GM19324 (cell line): ENCODE data around the gene GTF3C5.
"Not testable (repeated sequence)": the region's sequence is repeated elsewhere in the genome, so short reads cannot be mapped to it uniquely, and the experiment has no call there.

ENCODE experiments used
- ATAC-seq: cut with Tn5 transposase; IDR thresholded peaks from one replicate; pipeline ENCODE4 v1.9.1; 2021; ENCODE audit warnings: mild to moderate bottlenecking, moderate library complexity; ENCODE audit not compliant: unreplicated experiment, low FRiP score

GTF3C5 gene, protein sequence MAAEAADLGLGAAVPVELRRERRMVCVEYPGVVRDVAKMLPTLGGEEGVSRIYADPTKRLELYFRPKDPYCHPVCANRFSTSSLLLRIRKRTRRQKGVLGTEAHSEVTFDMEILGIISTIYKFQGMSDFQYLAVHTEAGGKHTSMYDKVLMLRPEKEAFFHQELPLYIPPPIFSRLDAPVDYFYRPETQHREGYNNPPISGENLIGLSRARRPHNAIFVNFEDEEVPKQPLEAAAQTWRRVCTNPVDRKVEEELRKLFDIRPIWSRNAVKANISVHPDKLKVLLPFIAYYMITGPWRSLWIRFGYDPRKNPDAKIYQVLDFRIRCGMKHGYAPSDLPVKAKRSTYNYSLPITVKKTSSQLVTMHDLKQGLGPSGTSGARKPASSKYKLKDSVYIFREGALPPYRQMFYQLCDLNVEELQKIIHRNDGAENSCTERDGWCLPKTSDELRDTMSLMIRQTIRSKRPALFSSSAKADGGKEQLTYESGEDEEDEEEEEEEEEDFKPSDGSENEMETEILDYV

GRCh38 chr9:133030317-133031129 is at the start of gene GTF3C5:
Gene GTF3C5, plus strand, starts transcription at chr9:133030997. Its CDS starts 15 bp downstream, at chr9:133031012.
- peak; percentile 93 for ATAC-seq

GRCh38 chr9:132982458-132982857 is 48.3 kb upstream of the GTF3C5 start:
- ATAC-seq: no peak

DNA sequence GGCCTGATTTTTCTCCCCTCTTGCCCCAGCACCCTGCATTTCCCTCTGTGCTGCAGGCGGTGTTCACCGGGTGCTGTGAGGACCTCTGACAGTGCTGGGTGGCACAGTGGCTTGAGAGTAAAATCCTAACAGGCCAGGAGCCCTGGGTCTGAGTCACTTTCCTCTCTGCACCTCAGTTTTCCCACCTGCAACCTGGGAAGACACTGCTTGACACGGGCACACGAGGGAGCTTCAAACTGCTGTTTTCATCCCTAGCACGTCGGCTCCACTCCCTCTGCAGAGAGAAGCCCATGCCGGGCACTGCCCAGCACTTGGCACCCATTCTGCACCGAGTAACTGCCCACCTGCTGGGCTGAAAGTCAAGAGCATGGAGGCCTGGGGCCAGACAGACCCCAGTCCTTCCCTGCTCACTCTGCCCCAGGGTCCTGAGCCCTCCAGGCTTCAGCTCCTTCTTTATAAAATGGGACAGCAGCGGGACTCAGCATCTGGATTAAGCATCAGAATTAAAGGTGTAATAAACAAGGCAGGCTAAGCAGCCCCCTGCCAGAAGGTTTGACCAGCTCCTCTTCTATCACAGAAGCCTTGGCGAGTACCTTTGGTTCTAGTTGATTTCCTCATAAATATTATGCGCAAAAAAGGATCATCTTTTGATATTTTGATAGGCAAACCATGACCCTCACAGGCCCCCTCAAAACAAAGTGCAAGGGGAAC is 47.2 kb upstream of the GTF3C5 start:
- ATAC-seq: no peak

DNA sequence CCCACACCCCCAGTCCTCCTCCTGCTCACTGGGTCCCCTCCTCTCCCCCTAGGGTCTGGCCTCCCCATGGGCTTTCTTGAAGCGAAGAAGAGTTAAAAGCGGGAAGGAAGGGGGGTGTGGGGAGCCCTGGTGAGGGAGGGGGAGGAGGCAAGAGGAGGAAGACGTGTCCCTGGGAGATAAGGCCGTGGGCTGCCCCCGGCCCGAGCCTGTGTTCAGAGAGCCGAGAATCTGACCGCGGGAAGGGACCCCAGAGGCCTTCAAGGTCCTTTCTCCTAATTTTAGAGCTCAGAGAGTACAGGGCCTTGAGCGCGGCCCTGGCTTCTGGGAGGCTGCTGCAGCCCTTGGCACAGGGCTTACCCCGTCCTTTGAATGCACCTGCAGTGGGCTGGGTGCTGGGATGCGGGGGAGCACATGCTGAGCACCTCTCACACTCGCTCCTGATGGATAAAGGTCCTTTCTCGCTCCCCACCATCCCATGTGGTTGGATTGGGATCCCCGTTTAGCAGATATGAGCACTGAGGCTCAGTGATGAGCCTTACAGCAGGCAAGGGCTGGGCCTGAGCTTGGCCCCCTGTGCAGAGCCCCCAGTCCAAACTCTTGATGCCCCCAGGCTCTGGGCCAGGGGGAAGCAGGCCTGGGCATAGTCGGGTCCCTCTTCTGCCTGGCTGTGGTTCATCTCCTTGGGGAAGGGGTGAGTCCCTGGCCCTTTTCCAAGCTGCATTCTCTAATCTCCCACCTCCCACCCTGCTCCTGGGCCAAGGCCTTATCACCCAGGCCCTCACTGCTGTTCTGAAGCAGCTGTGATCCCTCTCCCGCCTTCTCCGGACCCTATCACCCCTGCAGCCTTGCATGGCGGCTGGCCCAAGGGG is 46.4 kb upstream of the GTF3C5 start:
- no peak for ATAC-seq

- no peak for ATAC-seq
These were observed 45.8 kb upstream of the GTF3C5 start for GRCh38 chr9:132985071-132985350.

DNA sequence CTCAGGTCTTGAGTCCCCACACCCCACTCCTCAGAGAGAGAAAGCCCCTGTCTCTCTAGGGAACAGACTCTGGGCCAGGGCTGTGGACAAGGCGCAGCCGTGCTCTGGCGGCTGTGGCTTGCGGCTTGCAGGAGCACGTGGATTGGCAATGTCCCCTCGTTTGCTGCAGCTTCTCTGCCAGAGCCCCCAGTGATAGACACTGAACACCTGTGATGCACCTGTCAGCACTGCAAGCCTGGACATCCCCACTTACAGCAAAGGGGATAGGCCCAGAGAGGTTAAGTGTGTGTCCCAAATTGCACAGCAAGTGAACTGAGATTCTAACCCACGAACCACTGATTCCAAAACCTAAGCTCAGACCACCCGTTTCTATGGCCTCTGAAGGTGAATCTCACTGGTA is 45.3 kb upstream of the GTF3C5 start:
- no peak for ATAC-seq

GRCh38 chr9:132986114-132986513 is 44.7 kb upstream of the GTF3C5 start:
- no peak for ATAC-seq

GRCh38 chr9:132986640-132987620 is 43.9 kb upstream of the GTF3C5 start:
- ATAC-seq: no peak

GRCh38 chr9:132988244-132989013 is 42.4 kb upstream of the GTF3C5 start:
- ATAC-seq: no peak

DNA sequence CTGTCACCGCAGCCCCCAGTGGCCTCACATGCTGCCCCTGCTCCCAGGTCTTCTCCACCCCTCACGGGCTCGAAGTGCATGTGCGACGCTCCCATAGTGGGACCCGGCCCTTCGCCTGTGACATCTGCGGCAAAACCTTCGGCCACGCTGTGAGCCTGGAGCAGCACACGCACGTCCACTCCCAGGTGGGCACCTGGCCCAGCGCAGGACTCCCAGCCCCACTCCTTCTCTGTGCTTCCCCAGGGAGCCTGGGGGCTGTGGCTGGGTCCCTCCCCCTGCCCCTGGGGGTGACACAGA is 41.8 kb upstream of the GTF3C5 start:
- ATAC-seq: no peak

- ATAC-seq: no peak
These were observed 41.3 kb upstream of the GTF3C5 start for GRCh38 chr9:132989414-132989996.

GRCh38 chr9:132989998-132990557 is 40.7 kb upstream of the GTF3C5 start:
- not testable (repeated sequence) for ATAC-seq

DNA sequence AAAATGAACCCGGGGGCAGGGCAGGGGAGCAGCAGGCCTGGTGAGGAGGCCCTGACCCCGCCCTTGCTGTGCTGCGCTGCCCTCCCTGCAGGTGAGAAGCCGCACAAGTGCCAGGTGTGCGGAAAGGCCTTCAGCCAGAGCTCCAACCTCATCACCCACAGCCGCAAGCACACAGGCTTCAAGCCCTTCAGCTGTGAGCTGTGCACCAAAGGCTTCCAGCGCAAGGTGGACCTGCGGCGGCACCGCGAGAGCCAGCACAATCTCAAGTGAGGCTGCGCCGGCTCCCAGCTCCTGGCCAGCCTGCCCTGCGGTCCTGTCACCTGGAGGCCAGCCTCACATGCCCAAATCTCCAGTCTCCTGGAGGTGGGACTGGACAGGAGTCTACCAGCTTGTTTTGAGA is 40.0 kb upstream of the GTF3C5 start:
- no peak for ATAC-seq

- no peak for ATAC-seq
These were observed 39.2 kb upstream of the GTF3C5 start for GRCh38 chr9:132991351-132992300.

- ATAC-seq: no peak
These were observed 37.3 kb upstream of the GTF3C5 start for GRCh38 chr9:132993511-132993939.

GRCh38 chr9:132994410-132995120 is 36.2 kb upstream of the GTF3C5 start:
- peak; percentile 67 for ATAC-seq
